IMR-90 (cell line): ENCODE data around the gene MAPK13. TPM values are rescaled to one million over a fixed set of nuclear protein-coding genes. Genes with fewer than 3 reads are reported as not detected.
A peak's percentile ranks its signal among the peaks of the same experiment; 100 is the strongest.

Experiments
- ATAC-seq: fragments of 200-7000 bp; cut with Tn5 transposase; 2 replicates; pipeline ENCODE4 v1.9.1; 2020; ENCODE audit warnings: low read depth, mild to moderate bottlenecking, moderate library complexity
- BruUV-seq: library from RNA; stranded (reverse); fragments of 400-500 nt; replicated peaks from 2 replicates; lab custom pipeline; 2021; lab: Mats Ljungman, UMichigan
- CTCF ChIA-PET: fragments of 300-600 bp; formaldehyde crosslinking; extraction: SDS; loops from one replicate; lab custom pipeline; 2021; ENCODE audit warnings: antibody characterized with exemption; lab: Yijun Ruan, JAX
- POLR2A ChIA-PET: fragments of 300-600 bp; sonication (Branson Sonifier 250); formaldehyde crosslinking; loops from one replicate; lab custom pipeline; 2022; ENCODE audit warnings: antibody characterized with exemption; ENCODE audit not compliant: unreplicated experiment; lab: Charles Lee
- DNase-seq: peaks from one replicate; pipeline ENCODE4 v3.0.0; 2013
- H2AFZ ChIP-seq: replicated peaks from 2 replicates; pipeline ENCODE3; 2013; ENCODE audit warnings: low read length, mild to moderate bottlenecking; ENCODE audit not compliant: poor library complexity
- H2AK5ac ChIP-seq: 2 replicates; pipeline ENCODE4 v1.6.1; 2013; ENCODE audit warnings: low read depth, low read length, inconsistent platforms
- H2AK9ac ChIP-seq: replicated peaks from 2 replicates; pipeline ENCODE3; 2013; ENCODE audit warnings: mild to moderate bottlenecking, low read depth, low read length, moderate library complexity; ENCODE audit not compliant: poor library complexity
- H2BK120ac ChIP-seq: 2 replicates; pipeline ENCODE4 v1.6.1; 2013; ENCODE audit warnings: low read depth, low read length, inconsistent platforms
- H2BK15ac ChIP-seq: 3 replicates; pipeline ENCODE4 v1.6.1; 2013; ENCODE audit warnings: low read depth, low read length, inconsistent platforms
- H2BK20ac ChIP-seq: 2 replicates; pipeline ENCODE4 v1.6.1; 2013; ENCODE audit warnings: low read depth, mild to moderate bottlenecking, inconsistent platforms, low read length, moderate library complexity
- H2BK5ac ChIP-seq: 2 replicates; pipeline ENCODE4 v1.6.1; 2013; ENCODE audit warnings: mild to moderate bottlenecking, low read depth, low read length, inconsistent platforms; ENCODE audit not compliant: poor library complexity, severe bottlenecking
- H3K14ac ChIP-seq: replicated peaks from 2 replicates; pipeline ENCODE4 v1.6.1; 2013; ENCODE audit warnings: low read depth, low read length, inconsistent platforms
- H3K18ac ChIP-seq: 2 replicates; pipeline ENCODE4 v1.6.1; 2013; ENCODE audit warnings: low read depth, low read length, control low read depth
- H3K23ac ChIP-seq: 2 replicates; pipeline ENCODE4 v1.6.1; 2013; ENCODE audit warnings: low read depth, low read length, inconsistent platforms
- H3K27ac ChIP-seq: 2 replicates; pipeline ENCODE4 v1.5.1; 2013; ENCODE audit warnings: mild to moderate bottlenecking, control low read depth, low read length; ENCODE audit not compliant: insufficient read depth
- H3K27me3 ChIP-seq: 2 replicates; pipeline ENCODE4 v1.6.1; 2013; ENCODE audit warnings: low read length; ENCODE audit not compliant: control insufficient read depth, insufficient read depth
- H3K36me3 ChIP-seq: 2 replicates; pipeline ENCODE4 v1.6.1; 2013; ENCODE audit warnings: low read length, mixed read lengths; ENCODE audit not compliant: control insufficient read depth, insufficient read depth
- H3K4ac ChIP-seq: 2 replicates; pipeline ENCODE4 v1.6.1; 2013; ENCODE audit warnings: low read depth, low read length, inconsistent platforms
- H3K4me1 ChIP-seq: 2 replicates; pipeline ENCODE4 v1.6.1; 2013; ENCODE audit warnings: low read length, mixed read lengths; ENCODE audit not compliant: control insufficient read depth, insufficient read depth
- H3K4me2 ChIP-seq: 2 replicates; pipeline ENCODE4 v1.6.1; 2013; ENCODE audit warnings: low read depth, mild to moderate bottlenecking, control low read depth, low read length, moderate library complexity
- H3K4me3 ChIP-seq: 2 replicates; pipeline ENCODE4 v1.5.1; 2013; ENCODE audit warnings: low read depth, mild to moderate bottlenecking, control low read depth, low read length, moderate library complexity; ENCODE audit not compliant: insufficient read depth
- H3K56ac ChIP-seq: 2 replicates; pipeline ENCODE4 v1.6.1; 2013; ENCODE audit warnings: low read length, inconsistent platforms; ENCODE audit not compliant: insufficient read depth; ENCODE audit errors: extremely low read depth
- H3K79me1 ChIP-seq, 2 experiments: 2 replicates each; pipeline ENCODE4 v1.6.1; 2013; ENCODE audit warnings: low read length in 2 of 2, inconsistent platforms in 1 of 2, low read depth in 1 of 2
- H3K9ac ChIP-seq: 2 replicates; pipeline ENCODE4 v1.6.1; 2013; ENCODE audit warnings: low read depth, low read length, control low read depth
- H3K9me1 ChIP-seq: 2 replicates; pipeline ENCODE4 v1.6.1; 2013; ENCODE audit warnings: low read length, inconsistent platforms; ENCODE audit not compliant: insufficient read depth
- H3K9me3 ChIP-seq: 2 replicates; pipeline ENCODE4 v1.6.1; 2013; ENCODE audit warnings: low read length; ENCODE audit not compliant: control insufficient read depth, insufficient read depth
- H4K20me1 ChIP-seq: 2 replicates; pipeline ENCODE4 v1.6.1; 2013; ENCODE audit warnings: low read length, inconsistent platforms; ENCODE audit not compliant: insufficient read depth
- H4K5ac ChIP-seq: 2 replicates; pipeline ENCODE4 v1.6.1; 2013; ENCODE audit warnings: mild to moderate bottlenecking, low read depth, low read length, control low read depth
- H4K8ac ChIP-seq, 2 experiments: 2 replicates each; pipeline ENCODE4 v1.6.1; 2013; ENCODE audit warnings: low read depth in 2 of 2, low read length in 2 of 2, control low read depth in 1 of 2, inconsistent platforms in 1 of 2
- H4K91ac ChIP-seq: 2 replicates; pipeline ENCODE4 v1.6.1; 2013; ENCODE audit warnings: low read depth, low read length, inconsistent platforms; ENCODE audit not compliant: insufficient read depth
- CEBPB ChIP-seq: IDR thresholded peaks from 2 replicates; pipeline ENCODE4 v1.6.1; 2012; ENCODE audit warnings: low read depth, low read length, improper control_type of control experiment
- CHD1 ChIP-seq: IDR thresholded peaks from 2 replicates; pipeline ENCODE4 v1.6.1; 2012; ENCODE audit warnings: low read depth, low read length, improper control_type of control experiment
- CTCF ChIP-seq: conservative IDR thresholded peaks from 2 replicates; pipeline ENCODE4 v1.5.1; 2012; ENCODE audit warnings: mild to moderate bottlenecking, low read depth, low read length, improper control_type of control experiment
- FOS ChIP-seq: fragments of 150-350 bp; IDR thresholded peaks from 2 replicates; pipeline ENCODE4 v1.6.1; 2016; ENCODE audit warnings: low read depth, low read length
- MAZ ChIP-seq: IDR thresholded peaks from 2 replicates; pipeline ENCODE4 v1.6.1; 2012; ENCODE audit warnings: low read depth, mild to moderate bottlenecking, low read length, improper control_type of control experiment, moderate library complexity, borderline replicate concordance
- MXI1 ChIP-seq: IDR thresholded peaks from 2 replicates; pipeline ENCODE4 v1.6.1; 2012; ENCODE audit warnings: low read depth, mild to moderate bottlenecking, low read length, moderate library complexity, borderline replicate concordance
- RCOR1 ChIP-seq: IDR thresholded peaks from 2 replicates; pipeline ENCODE4 v1.6.1; 2012; ENCODE audit warnings: mild to moderate bottlenecking, low read length, improper control_type of control experiment; ENCODE audit not compliant: insufficient replicate concordance
- RFX5 ChIP-seq: IDR thresholded peaks from 2 replicates; pipeline ENCODE4 v1.8.0; 2012; ENCODE audit warnings: low read depth, mild to moderate bottlenecking, low read length, moderate library complexity
- WGBS, 2 experiments: methylation state at CpG; one replicate each; pipeline versions ENCODE4 v1.1.5 to v1.1.7; 2013; ENCODE audit warnings: missing lambda C conversion rate in 2 of 2; ENCODE audit not compliant: insufficient read length in 1 of 2; ENCODE audit errors: extremely low coverage in 2 of 2; 5-methylcytosine and 5-hydroxymethylcytosine counted together
- dilution Hi-C: fragments of 300-500 bp; cut with HindIII; formaldehyde crosslinking; loops from one replicate; pipeline ENCODE4 v1.14.3; 2018; ENCODE audit warnings: low sequenced_read_pairs; ENCODE audit not compliant: unreplicated experiment
- in situ Hi-C: fragments of 300-500 bp; cut with MboI; formaldehyde crosslinking; loops from 3 replicates; pipeline ENCODE4 v1.14.3; 2019; ENCODE audit warnings: low sequenced_read_pairs, inconsistent platforms, mixed read lengths
- intact Hi-C: fragments of 100-400 bp; cut with micrococcal nuclease; formaldehyde crosslinking; loops from 2 replicates; pipeline ENCODE4 v1.10.0; 2022
- polyA plus RNA-seq, 3 experiments: library from polyadenylated mRNA; depleted of rRNA; stranded (reverse); fragments of >200 nt; gene quantifications; 2 replicates each; pipeline ENCODE4 v1.2.3, GENCODE V29; 2012; ENCODE audit warnings: low replicate concordance in 1 of 3
- total RNA-seq: library from RNA; depleted of rRNA; stranded (reverse); fragments of >200 nt; gene quantifications from 2 replicates; pipeline ENCODE4 v1.2.3, GENCODE V29; 2012
- TF ChIP-seq, protein P1 (sequence below): fragments of 150-350 bp; IDR thresholded peaks from 2 replicates; pipeline ENCODE4 v1.6.1; 2017; ENCODE audit warnings: mild to moderate bottlenecking, antibody characterized with exemption, low read length, low read depth

Gene MAPK13
- total and polyA plus RNA-seq, 2 of the 4 experiments (the other 2 are of a cell fraction): 2.0 to 2.9 TPM

DNA sequence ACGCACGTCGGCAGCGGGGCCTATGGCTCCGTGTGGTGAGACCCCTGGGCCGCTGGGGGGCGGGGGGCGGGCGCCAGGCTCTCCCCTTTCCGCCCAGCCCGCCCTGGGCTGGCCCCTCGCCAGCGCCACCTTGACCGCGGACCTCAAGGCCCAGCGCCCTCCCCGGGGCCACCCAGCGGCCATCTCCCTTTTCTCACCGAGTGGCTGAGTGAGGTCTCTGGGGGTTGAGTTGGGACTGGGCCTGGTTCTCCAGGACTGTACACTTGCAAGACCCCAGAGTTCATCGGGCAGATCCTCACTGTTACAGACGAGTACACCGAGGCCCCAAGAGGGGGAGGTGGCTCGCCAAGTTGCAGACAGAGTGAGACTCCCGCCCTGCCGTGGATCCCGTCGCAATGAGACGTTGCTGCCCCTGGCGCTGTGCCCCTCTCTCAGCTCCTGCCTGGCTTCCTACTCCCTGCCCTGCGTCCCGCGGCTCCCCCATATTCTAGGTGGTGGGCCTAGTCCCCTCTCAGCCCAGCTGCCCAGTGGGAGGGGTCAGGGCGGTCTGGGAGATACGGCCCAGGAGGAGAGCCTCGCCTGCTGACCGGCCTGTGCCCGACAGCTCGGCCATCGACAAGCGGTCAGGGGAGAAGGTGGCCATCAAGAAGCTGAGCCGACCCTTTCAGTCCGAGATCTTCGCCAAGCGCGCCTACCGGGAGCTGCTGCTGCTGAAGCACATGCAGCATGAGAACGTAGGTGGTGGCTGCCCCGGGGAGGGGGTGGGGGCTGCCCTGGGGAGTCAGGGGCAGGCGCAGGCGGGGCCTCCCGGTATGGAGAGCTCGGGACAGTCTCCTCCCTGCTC, 576 bp downstream of the MAPK13 start:
- in situ Hi-C loops (no loop called here), dilution Hi-C loops (no loop called here), intact Hi-C loops (no loop called here)
- no peak for ATAC-seq
- Histone ChIP-seq H3K14ac (peak overlapping the region; percentile 27; the same call in 1 of the 2 replicates), H3K4me1 (peaks cover 35% of the 10 kb centered on the region), H3K4ac (peak overlapping the region; percentile 73), H2AK9ac (peak overlapping the region; percentile 38), H3K27me3 (no peaks in the 10 kb centered on the region), H3K9me1 (peaks cover 30% of the 10 kb centered on the region), H2BK15ac (peak overlapping the region; percentile 32; the same call in 2 of the 3 replicates), H4K8ac (peak overlapping the region; percentile 83 to 91), H2BK5ac (peak overlapping the region; percentile 18), H2BK120ac (peak overlapping the region; percentile 74; the same call in 1 of the 2 replicates), H2AK5ac (peak overlapping the region; percentile 92), H3K4me2 (peak overlapping the region; percentile 24), H3K9me3 (no peaks in the 10 kb centered on the region), H3K18ac (peak overlapping the region; percentile 58; the same call in 1 of the 2 replicates), H3K9ac (peak overlapping the region; percentile 30; the same call in 1 of the 2 replicates), H3K36me3 (no peaks in the 10 kb centered on the region), H3K23ac (peak overlapping the region; percentile 35; the same call in 1 of the 2 replicates), H3K27ac (peak overlapping the region; percentile 53), H4K20me1 (no peaks in the 10 kb centered on the region), H4K91ac (peak overlapping the region; percentile 79; the same call in 1 of the 2 replicates), H3K4me3 (no peak overlapping the region), H2BK20ac (peak overlapping the region; percentile 45; the same call in 1 of the 2 replicates), H3K79me1 (peaks cover 0 to 18% of the 10 kb centered on the region in 2 experiments; a peak in 1 of 4 replicates), H3K56ac (no peak overlapping the region), H2AFZ (peak overlapping the region; percentile 89), H4K5ac (peak overlapping the region; percentile 86)
- no TSS peak for BruUV-seq
- 40% methylated on average over 6 of the region's 52 CpGs; no CpG with 5 or more reads in 1 of the 2 experiments for WGBS, 2 experiments
- TF ChIP-seq MXI1 (no peak), CHD1 (no peak), CTCF (no peak), RFX5 (no peak), RCOR1 (no peak), CEBPB (no peak), MAZ (no peak), FOS (no peak)
- TF ChIP-seq, protein P1, sequence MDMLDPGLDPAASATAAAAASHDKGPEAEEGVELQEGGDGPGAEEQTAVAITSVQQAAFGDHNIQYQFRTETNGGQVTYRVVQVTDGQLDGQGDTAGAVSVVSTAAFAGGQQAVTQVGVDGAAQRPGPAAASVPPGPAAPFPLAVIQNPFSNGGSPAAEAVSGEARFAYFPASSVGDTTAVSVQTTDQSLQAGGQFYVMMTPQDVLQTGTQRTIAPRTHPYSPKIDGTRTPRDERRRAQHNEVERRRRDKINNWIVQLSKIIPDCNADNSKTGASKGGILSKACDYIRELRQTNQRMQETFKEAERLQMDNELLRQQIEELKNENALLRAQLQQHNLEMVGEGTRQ: no peak
- no peak for DNase-seq
- POLR2A ChIA-PET: no interaction called here
- CTCF ChIA-PET: interaction anchor here (1.1 kb wide), 1 partner anchor 9 kb away, joined by 3 read pairs; no protein-coding TSS in a partner anchor
